Right lobe of liver (tissue), 6 donors: ENCODE results near the gene UBE4B. TPM values are rescaled to one million over a fixed set of nuclear protein-coding genes. Genes with fewer than 3 reads are reported as not detected.

Experiments used
- ATAC-seq, 4 donors: fragments of 200-7000 bp; cut with Tn5 transposase; one replicate each; pipeline ENCODE4 v1.9.1; 2020; ENCODE audit warnings: mild to moderate bottlenecking in 4 of 4, moderate library complexity in 4 of 4
- DNase-seq, 3 donors: peaks; one replicate each; pipeline ENCODE4 v3.0.0-alpha.2; 2020
- H3K27ac ChIP-seq, 3 donors: fragments of 200-600 bp; one replicate each; pipeline ENCODE4 v1.8.0; 2022
- H3K27me3 ChIP-seq, 2 donors: fragments of 200-600 bp; one replicate each; pipeline ENCODE4 v1.8.0; 2022
- H3K36me3 ChIP-seq, 4 donors: fragments of 200-600 bp; sonication (generic) in 1 of 4; one replicate each; pipeline versions ENCODE4 v1.5.1 to v1.8.0; 2017 to 2022; ENCODE audit warnings: control low read depth in 1 of 4
- H3K4me1 ChIP-seq, 4 donors: fragments of 200-600 bp; sonication (generic) in 1 of 4; one replicate each; pipeline versions ENCODE4 v1.5.1 to v1.8.0; 2017 to 2022; ENCODE audit warnings: control low read depth in 1 of 4
- H3K4me3 ChIP-seq, 3 donors: fragments of 200-600 bp; one replicate each; pipeline ENCODE4 v1.8.0; 2022
- H3K9me3 ChIP-seq, 4 donors: fragments of 200-600 bp; sonication (generic) in 1 of 4; one replicate each; pipeline versions ENCODE4 v1.5.1 to v1.8.0; 2017 to 2022; ENCODE audit warnings: control low read depth in 1 of 4
- POLR2A ChIP-seq: fragments of 450-650 bp; IDR thresholded peaks from one replicate; pipeline ENCODE4 v1.6.1; 2017; ENCODE audit warnings: antibody characterized with exemption, mild to moderate bottlenecking
- WGBS: methylation state at CpG from one replicate; pipeline ENCODE4 v1.1.6; 2018; ENCODE audit warnings: low coverage, low lambda C conversion rate; ENCODE audit not compliant: insufficient coverage; ENCODE audit errors: missing lambda C conversion rate; 5-methylcytosine and 5-hydroxymethylcytosine counted together
- intact Hi-C, 2 donors: fragments of 100-400 bp; cut with DNase I; formaldehyde crosslinking; loops; one replicate each; pipeline versions ENCODE4 v1.11.2 to v1.14.1; 2022
- total RNA-seq, 6 experiments: library from RNA; depleted of rRNA in 2 of 6; stranded (reverse); fragments of >200 nt in 2 of 6; fragmentation: NEBNext Ultra II Directional in 3 of 6; extraction: Animal tissue kit (Norgen Biotek cat#: 25700) in 3 of 6; gene quantifications; one replicate each; pipeline versions ENCODE4 v1.1.0 to v1.2.4, GENCODE V29; 2016 to 2023
- TF ChIP-seq, protein P1 (sequence below), 4 donors: fragments of 200-600 bp in 3 of 4; fragments of 450-650 bp in 1 of 4; IDR thresholded peaks; one replicate each; pipeline versions ENCODE4 v1.5.1 to v1.8.0; 2016 to 2022; ENCODE audit warnings: antibody characterized with exemption in 4 of 4, mild to moderate bottlenecking in 2 of 4
- donor health status: DM: no; HTN: yes; CAD: no.
- donor health status: DM: no; HTN: no; CAD: no.
- donor health status: DM: no; HTN: no; CAD: no.
- donor health status: DM: no; HTN: yes; CAD: no.
- donor health status: DM: no; HTN: yes; CAD: no.

UBE4B gene
- total RNA-seq, 6 experiments from 2014 or later: 11.4 to 27.9 (median 22.6) TPM

DNA sequence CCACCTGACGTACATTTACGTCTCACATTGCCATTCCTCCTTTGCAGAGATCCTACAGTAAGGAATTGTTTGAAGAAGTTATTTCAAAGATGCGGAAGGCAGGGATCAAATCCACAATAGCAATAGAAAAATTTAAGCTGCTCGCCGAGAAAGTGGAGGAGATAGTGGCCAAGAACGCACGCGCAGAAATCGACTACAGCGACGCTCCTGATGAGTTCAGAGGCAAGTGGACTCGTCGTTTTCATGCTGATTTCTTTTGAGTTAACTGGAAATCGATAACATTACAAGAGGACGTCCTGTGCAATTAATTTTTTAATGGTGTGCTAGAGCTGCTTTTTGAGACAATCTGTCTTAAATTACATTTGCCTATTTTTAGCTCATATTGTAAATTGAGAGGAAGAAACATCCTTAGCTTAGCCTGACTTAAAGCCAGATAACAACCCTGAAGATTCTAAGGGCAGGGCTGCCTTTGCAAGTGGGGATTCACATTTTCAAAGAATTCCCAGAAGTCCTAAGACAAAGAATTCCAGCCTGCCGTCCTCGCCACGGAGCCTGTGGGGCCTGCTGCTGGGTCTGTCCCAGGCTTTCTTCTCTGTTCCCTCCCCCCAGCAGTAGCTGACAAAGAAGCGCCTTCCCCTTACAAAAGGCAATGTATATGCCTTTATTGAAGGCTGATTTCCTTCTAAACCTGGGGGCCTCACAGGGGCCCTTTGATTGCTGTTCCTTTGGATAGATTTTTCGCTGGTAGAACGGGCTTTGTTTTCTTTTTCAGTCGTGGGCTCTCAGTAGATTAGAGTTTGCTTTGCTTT, 146.0 kb downstream of the UBE4B start:
- Histone ChIP-seq H3K27me3 (no peaks in the 10 kb centered on the region), H3K4me1 (no peaks in the 10 kb centered on the region), H3K9me3 (no peaks in the 10 kb centered on the region), H3K36me3 (peaks cover 0 to 24% (median 12%) of the 10 kb centered on the region in 4 donors), H3K27ac (no peak overlapping the region), H3K4me3 (no peak overlapping the region)
- DNase-seq (no peak), ATAC-seq (no peak)
- intact Hi-C loops: no loop called here
- TF ChIP-seq, protein P1, sequence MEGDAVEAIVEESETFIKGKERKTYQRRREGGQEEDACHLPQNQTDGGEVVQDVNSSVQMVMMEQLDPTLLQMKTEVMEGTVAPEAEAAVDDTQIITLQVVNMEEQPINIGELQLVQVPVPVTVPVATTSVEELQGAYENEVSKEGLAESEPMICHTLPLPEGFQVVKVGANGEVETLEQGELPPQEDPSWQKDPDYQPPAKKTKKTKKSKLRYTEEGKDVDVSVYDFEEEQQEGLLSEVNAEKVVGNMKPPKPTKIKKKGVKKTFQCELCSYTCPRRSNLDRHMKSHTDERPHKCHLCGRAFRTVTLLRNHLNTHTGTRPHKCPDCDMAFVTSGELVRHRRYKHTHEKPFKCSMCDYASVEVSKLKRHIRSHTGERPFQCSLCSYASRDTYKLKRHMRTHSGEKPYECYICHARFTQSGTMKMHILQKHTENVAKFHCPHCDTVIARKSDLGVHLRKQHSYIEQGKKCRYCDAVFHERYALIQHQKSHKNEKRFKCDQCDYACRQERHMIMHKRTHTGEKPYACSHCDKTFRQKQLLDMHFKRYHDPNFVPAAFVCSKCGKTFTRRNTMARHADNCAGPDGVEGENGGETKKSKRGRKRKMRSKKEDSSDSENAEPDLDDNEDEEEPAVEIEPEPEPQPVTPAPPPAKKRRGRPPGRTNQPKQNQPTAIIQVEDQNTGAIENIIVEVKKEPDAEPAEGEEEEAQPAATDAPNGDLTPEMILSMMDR (IDR thresholded peaks at IDR 0.05): no peak
- TF ChIP-seq POLR2A: no peak
- 85% methylated on average over 21 of the region's 22 CpGs for WGBS

DNA sequence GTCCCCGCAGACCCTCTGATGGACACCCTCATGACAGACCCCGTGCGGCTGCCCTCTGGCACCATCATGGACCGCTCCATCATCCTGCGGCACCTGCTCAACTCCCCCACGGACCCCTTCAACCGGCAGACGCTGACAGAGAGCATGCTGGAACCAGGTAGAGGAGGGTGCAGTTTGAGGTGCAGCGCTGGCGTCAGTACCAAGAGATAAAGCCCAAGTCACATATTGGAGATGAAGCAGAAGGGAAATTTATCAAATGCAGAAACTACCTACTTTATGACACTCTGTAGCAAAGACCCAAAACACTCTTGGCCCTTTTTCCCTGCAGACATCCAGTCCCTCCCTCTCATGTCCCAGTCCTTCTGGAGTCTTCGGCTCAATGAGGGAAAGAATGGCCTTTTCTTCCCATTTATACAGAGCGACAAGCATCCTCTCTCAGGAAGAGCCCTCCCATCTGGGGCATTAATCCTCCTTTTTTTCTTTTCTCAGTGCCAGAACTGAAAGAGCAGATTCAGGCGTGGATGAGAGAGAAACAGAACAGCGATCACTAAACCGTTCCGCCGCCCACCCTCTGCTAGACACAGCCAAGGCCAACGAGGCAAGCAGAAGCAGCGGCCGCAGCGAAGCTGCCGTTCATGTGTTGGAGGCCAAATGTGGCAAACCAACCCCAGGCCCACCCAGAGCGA, 146.8 kb downstream of the UBE4B start:
- ATAC-seq (no peak), DNase-seq (no peak)
- WGBS: 97% methylated on average over 9 of the region's 23 CpGs
- Histone ChIP-seq H3K4me1 (no peaks in the 10 kb centered on the region), H3K4me3 (no peak overlapping the region), H3K36me3 (peaks cover 0 to 24% (median 12%) of the 10 kb centered on the region in 4 donors), H3K9me3 (no peaks in the 10 kb centered on the region), H3K27ac (no peak overlapping the region), H3K27me3 (no peaks in the 10 kb centered on the region)
- TF ChIP-seq, protein P1 (IDR thresholded peaks at IDR 0.05): no peak
- no peak for TF ChIP-seq POLR2A
- intact Hi-C loops: no loop called here

GRCh38 chr1:10181154-10181553, 148.4 kb downstream of the UBE4B start:
- intact Hi-C loops: no loop called here
- peaks cover 0 to 24% (median 11%) of the 10 kb centered on the region in 4 donors for H3K36me3 ChIP-seq
- 84% methylated on average over 7 of the region's 7 CpGs for WGBS

GRCh38 chr1:10185759-10186158, 153.0 kb downstream of the UBE4B start:
- DNase-seq: no peak
- ATAC-seq: no peak
- Histone ChIP-seq H3K4me3 (no peak overlapping the region), H3K4me1 (no peaks in the 10 kb centered on the region), H3K36me3 (peaks cover 0 to 8% (median 1%) of the 10 kb centered on the region in 4 donors), H3K9me3 (no peaks in the 10 kb centered on the region), H3K27me3 (no peaks in the 10 kb centered on the region), H3K27ac (no peak overlapping the region)
- TF ChIP-seq POLR2A: no peak
- TF ChIP-seq, protein P1 (IDR thresholded peaks at IDR 0.05): no peak
- 100% methylated on average over 2 of the region's 2 CpGs for WGBS
- intact Hi-C loops: no loop called here

More at GRCh38 chr1:10181154-10181553, 148.4 kb downstream of the UBE4B start:
- no peaks in the 10 kb centered on the region for H3K4me1 ChIP-seq
- TF ChIP-seq POLR2A: no peak
- TF ChIP-seq, protein P1 (IDR thresholded peaks at IDR 0.05): no peak
- DNase-seq (no peak), ATAC-seq (no peak)
- H3K9me3 ChIP-seq: no peaks in the 10 kb centered on the region
- H3K27ac ChIP-seq: no peak overlapping the region
- H3K4me3 ChIP-seq: no peak overlapping the region
- no peaks in the 10 kb centered on the region for H3K27me3 ChIP-seq
